Fibroblast of villous mesenchyme (primary cell): Measurements from ENCODE around the gene RARG. TPM values are rescaled to one million over a fixed set of nuclear protein-coding genes. Genes with fewer than 3 reads are reported as not detected.
"Not testable (repeated sequence)": the region's sequence is repeated elsewhere in the genome, so short reads cannot be mapped to it uniquely, and the experiment has no call there.

Experiments
- DNase-seq: peaks from one replicate; pipeline ENCODE4 v3.0.0-alpha.2; 2010; ENCODE audit warnings: low read depth
- H3K4me3 ChIP-seq: 2 replicates; pipeline ENCODE4 v1.5.1; 2011; ENCODE audit warnings: low read depth, mild to moderate bottlenecking, low read length
- CTCF ChIP-seq: IDR thresholded peaks from 2 replicates; pipeline ENCODE4 v1.5.1; 2012; ENCODE audit warnings: low read depth, mild to moderate bottlenecking, low read length; ENCODE audit not compliant: insufficient read depth
- total RNA-seq: library from RNA; depleted of rRNA; stranded (reverse); fragments of >200 nt; gene quantifications from 2 replicates; pipeline ENCODE4 v1.2.3, GENCODE V29; 2012

Gene RARG
- total RNA-seq, 1 donor: 29.4 TPM

- no peak overlapping the region for H3K4me3 ChIP-seq
- no peak for TF ChIP-seq CTCF
- no peak for DNase-seq
Observed at GRCh38 chr12:53204351-53204750, 27.7 kb downstream of the RARG start.

GRCh38 chr12:53202316-53202715, 29.7 kb downstream of the RARG start:
- not testable (repeated sequence) for H3K4me3 ChIP-seq

GRCh38 chr12:53201639-53202038, 30.4 kb downstream of the RARG start:
- no peak for TF ChIP-seq CTCF
- no peak overlapping the region for H3K4me3 ChIP-seq
- no peak for DNase-seq

More at GRCh38 chr12:53202316-53202715, 29.7 kb downstream of the RARG start:
- DNase-seq: not testable (repeated sequence)

- DNase-seq: peak; percentile 44
- TF ChIP-seq CTCF: no peak
- no peak overlapping the region for H3K4me3 ChIP-seq
Observed at GRCh38 chr12:53201177-53201541, 30.9 kb downstream of the RARG start.

- no peak overlapping the region for H3K4me3 ChIP-seq
- DNase-seq: no peak
- no peak for TF ChIP-seq CTCF
Observed at GRCh38 chr12:53200458-53201176, 31.4 kb downstream of the RARG start.

- no peak for TF ChIP-seq CTCF
- no peak for DNase-seq
- no peak overlapping the region for H3K4me3 ChIP-seq
Observed at GRCh38 chr12:53200107-53200457, 31.9 kb downstream of the RARG start.

GRCh38 chr12:53199700-53200099, 32.3 kb downstream of the RARG start:
- no peak overlapping the region for H3K4me3 ChIP-seq
- DNase-seq: no peak
- no peak for TF ChIP-seq CTCF
